DOHH2 (cell line): ENCODE data around the gene ZNF576.
"Not testable (repeated sequence)": the region's sequence is repeated elsewhere in the genome, so short reads cannot be mapped to it uniquely, and the experiment has no call there.

Experiments used
- H3F3A ChIP-seq: fragments of 200-600 bp; sonication (generic), shearing (Covaris generic); 2 replicates; pipeline ENCODE4 v1.6.0; 2016; ENCODE audit warnings: antibody characterized with exemption, mild to moderate bottlenecking; ENCODE audit not compliant: control insufficient read depth, insufficient read depth
- H3K27ac ChIP-seq: fragments of 200-600 bp; sonication (generic); 2 replicates; pipeline ENCODE4 v1.5.1; 2014; ENCODE audit warnings: low read depth, mild to moderate bottlenecking, low read length, moderate library complexity
- H3K27me3 ChIP-seq: fragments of 200-600 bp; sonication (generic); 2 replicates; pipeline ENCODE4 v1.6.1; 2014; ENCODE audit warnings: mild to moderate bottlenecking, low read length, mixed read lengths; ENCODE audit not compliant: control insufficient read depth
- H3K36me3 ChIP-seq: fragments of 200-600 bp; sonication (generic); 2 replicates; pipeline ENCODE4 v1.6.1; 2014; ENCODE audit warnings: mild to moderate bottlenecking, low read length, moderate library complexity, mixed read lengths; ENCODE audit not compliant: control insufficient read depth
- H3K4me1 ChIP-seq: fragments of 200-600 bp; sonication (generic); 2 replicates; pipeline ENCODE4 v1.6.1; 2014; ENCODE audit warnings: mild to moderate bottlenecking, low read length, mixed read lengths; ENCODE audit not compliant: control insufficient read depth
- H3K4me2 ChIP-seq: fragments of 200-600 bp; sonication (generic); 2 replicates; pipeline ENCODE4 v1.6.0; 2014; ENCODE audit warnings: mild to moderate bottlenecking, low read length, moderate library complexity
- H3K4me3 ChIP-seq: fragments of 200-600 bp; sonication (generic); 2 replicates; pipeline ENCODE4 v1.5.1; 2014; ENCODE audit warnings: mild to moderate bottlenecking, low read length, mixed read lengths
- H3K79me2 ChIP-seq: fragments of 200-600 bp; sonication (generic); 2 replicates; pipeline ENCODE4 v1.6.1; 2014; ENCODE audit warnings: mild to moderate bottlenecking, low read length, mixed read lengths; ENCODE audit not compliant: control insufficient read depth
- H3K9me2 ChIP-seq: fragments of 200-600 bp; sonication (generic); replicated peaks from 2 replicates; pipeline ENCODE4 v1.6.1; 2014; ENCODE audit warnings: mild to moderate bottlenecking, low read length, mixed read lengths; ENCODE audit not compliant: control insufficient read depth
- H3K9me3 ChIP-seq: fragments of 200-600 bp; sonication (generic); 2 replicates; pipeline ENCODE4 v1.6.1; 2014; ENCODE audit warnings: antibody characterized with exemption, low read length, mixed read lengths; ENCODE audit not compliant: control insufficient read depth, insufficient read depth
- H4K20me1 ChIP-seq: fragments of 200-600 bp; sonication (generic); 2 replicates; pipeline ENCODE4 v1.6.0; 2014; ENCODE audit warnings: low read depth, mild to moderate bottlenecking, antibody characterized with exemption, low read length, moderate library complexity; ENCODE audit not compliant: control insufficient read depth, insufficient read depth
- CTCF ChIP-seq: fragments of 200-600 bp; sonication (generic); IDR thresholded peaks from one replicate; pipeline ENCODE4 v1.5.1; 2014; ENCODE audit warnings: antibody characterized with exemption, mild to moderate bottlenecking, low read depth, low read length; ENCODE audit not compliant: poor library complexity, severe bottlenecking
- EZH2phosphoT487 ChIP-seq: fragments of 200-600 bp; sonication (generic); IDR thresholded peaks from 2 replicates; pipeline ENCODE4 v1.6.1; 2017; ENCODE audit warnings: borderline replicate concordance, mild to moderate bottlenecking, antibody characterized with exemption, low read length, moderate library complexity, mixed read lengths

The ZNF576 gene

GRCh38 chr19:43599635-43600295, 3.4 kb downstream of the ZNF576 start:
- Histone ChIP-seq H3K9me2 (no peaks in the 10 kb centered on the region), H4K20me1 (no peaks in the 10 kb centered on the region), H3K27me3 (no peaks in the 10 kb centered on the region), H3K4me2 (no peak overlapping the region), H3K9me3 (no peaks in the 10 kb centered on the region), H3K4me1 (peaks cover 23% of the 10 kb centered on the region), H3K36me3 (peaks cover 35% of the 10 kb centered on the region), H3K79me2 (peaks cover 48% of the 10 kb centered on the region), H3K4me3 (no peak overlapping the region), H3F3A (peaks cover 3% of the 10 kb centered on the region; the same call in 1 of the 2 replicates), H3K27ac (no peak overlapping the region)
- TF ChIP-seq CTCF (peak; percentile 12), EZH2phosphoT487 (no peak)

GRCh38 chr19:43600326-43600725, 3.9 kb downstream of the ZNF576 start:
- not testable (repeated sequence) for H3K27ac ChIP-seq, H3K4me2 ChIP-seq, H3K9me2 ChIP-seq, H4K20me1 ChIP-seq, H3K27me3 ChIP-seq, H3K9me3 ChIP-seq, H3F3A ChIP-seq, H3K4me3 ChIP-seq
- H3K79me2 ChIP-seq, result peaks cover 43% of the 10 kb centered on the region
- H3K36me3 ChIP-seq, result peaks cover 35% of the 10 kb centered on the region
- peaks cover 23% of the 10 kb centered on the region for H3K4me1 ChIP-seq

GRCh38 chr19:43605875-43606568, 9.6 kb downstream of the ZNF576 start:
- H3K9me3 ChIP-seq, result no peaks in the 10 kb centered on the region
- H3F3A ChIP-seq, result peaks cover 4% of the 10 kb centered on the region; the same call in 1 of the 2 replicates
- H3K27me3 ChIP-seq, result no peaks in the 10 kb centered on the region
- no peak overlapping the region for H3K4me2 ChIP-seq
- H4K20me1 ChIP-seq, result no peaks in the 10 kb centered on the region
- H3K79me2 ChIP-seq, result peaks cover 10% of the 10 kb centered on the region
- H3K4me3 ChIP-seq, result no peak overlapping the region
- H3K4me1 ChIP-seq, result peaks cover 9% of the 10 kb centered on the region; the same call in 1 of the 2 replicates
- H3K36me3 ChIP-seq, result peaks cover 20% of the 10 kb centered on the region
- no peak overlapping the region for H3K27ac ChIP-seq
- TF ChIP-seq CTCF (no peak), EZH2phosphoT487 (no peak)
- H3K9me2 ChIP-seq, result no peaks in the 10 kb centered on the region
